ENCODE measurements around the gene DCK. TPM values are rescaled to one million over a fixed set of nuclear protein-coding genes. Genes with fewer than 3 reads are reported as not detected.
"Not testable (repeated sequence)": the region's sequence is repeated elsewhere in the genome, so short reads cannot be mapped to it uniquely, and the experiment has no call there.

Gene DCK
- total RNA-seq, 2 experiments from 2014 or later, result 90.1 to 146 TPM

DNA sequence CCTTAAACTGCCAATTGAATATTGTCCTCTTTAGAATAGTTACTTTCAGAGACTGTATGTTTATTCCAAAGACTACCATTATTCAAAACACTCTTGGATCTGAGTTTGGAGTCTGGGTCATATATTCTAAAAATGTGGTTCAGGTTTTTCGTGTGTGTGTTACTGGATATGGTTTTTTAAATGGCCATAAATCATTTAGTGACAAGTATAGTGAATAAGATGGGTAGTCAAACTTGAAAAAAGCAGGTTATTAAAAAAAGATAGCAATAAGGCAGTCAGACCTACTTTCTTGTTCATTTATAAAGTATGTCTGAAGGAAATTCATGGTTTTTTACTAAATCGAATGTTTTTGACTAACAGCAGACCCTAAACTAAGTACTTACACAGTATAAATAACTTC, 59.3 kb downstream of the DCK start:
- Histone ChIP-seq H3K9me3 (ENCODE audit: low read length) (no peaks in the 10 kb centered on the region), H2AFZ (ENCODE audit: low read length) (no peak overlapping the region), H3K4me1 (ENCODE audit: insufficient read depth, low read length, poor library complexity, severe bottlenecking) (no peaks in the 10 kb centered on the region), H3K9me2 (ENCODE audit: insufficient read depth, low read length) (no peaks in the 10 kb centered on the region), H3K79me2 (ENCODE audit: insufficient read depth, low read depth, low read length) (no peaks in the 10 kb centered on the region), H3K4me2 (ENCODE audit: low read length) (no peak overlapping the region), H3K36me3 (ENCODE audit: insufficient read depth, low read length) (no peaks in the 10 kb centered on the region), H4K20me1 (ENCODE audit: insufficient read depth, low read length) (no peaks in the 10 kb centered on the region), H3K27ac (ENCODE audit: low read depth, low read length, poor library complexity, severe bottlenecking) (no peak overlapping the region), H3K4me3 (ENCODE audit: low read depth, low read length, poor library complexity, severe bottlenecking) (no peak overlapping the region)
- POLR2A ChIA-PET, result no interaction called here
- no peak for DNase-seq (ENCODE audit: low spot score)
- CTCF ChIA-PET (ENCODE audit: unreplicated experiment), result no interaction called here
- no TSS peak for BruUV-seq (replicated peaks)
- TF ChIP-seq, protein P1, sequence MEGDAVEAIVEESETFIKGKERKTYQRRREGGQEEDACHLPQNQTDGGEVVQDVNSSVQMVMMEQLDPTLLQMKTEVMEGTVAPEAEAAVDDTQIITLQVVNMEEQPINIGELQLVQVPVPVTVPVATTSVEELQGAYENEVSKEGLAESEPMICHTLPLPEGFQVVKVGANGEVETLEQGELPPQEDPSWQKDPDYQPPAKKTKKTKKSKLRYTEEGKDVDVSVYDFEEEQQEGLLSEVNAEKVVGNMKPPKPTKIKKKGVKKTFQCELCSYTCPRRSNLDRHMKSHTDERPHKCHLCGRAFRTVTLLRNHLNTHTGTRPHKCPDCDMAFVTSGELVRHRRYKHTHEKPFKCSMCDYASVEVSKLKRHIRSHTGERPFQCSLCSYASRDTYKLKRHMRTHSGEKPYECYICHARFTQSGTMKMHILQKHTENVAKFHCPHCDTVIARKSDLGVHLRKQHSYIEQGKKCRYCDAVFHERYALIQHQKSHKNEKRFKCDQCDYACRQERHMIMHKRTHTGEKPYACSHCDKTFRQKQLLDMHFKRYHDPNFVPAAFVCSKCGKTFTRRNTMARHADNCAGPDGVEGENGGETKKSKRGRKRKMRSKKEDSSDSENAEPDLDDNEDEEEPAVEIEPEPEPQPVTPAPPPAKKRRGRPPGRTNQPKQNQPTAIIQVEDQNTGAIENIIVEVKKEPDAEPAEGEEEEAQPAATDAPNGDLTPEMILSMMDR (conservative IDR thresholded peaks at IDR 0.05; ENCODE audit: low read length), result no peak
- TF ChIP-seq EZH2phosphoT487 (IDR thresholded peaks at IDR 0.05; ENCODE audit: borderline replicate concordance, low read depth, low read length), result no peak
- intact Hi-C loops (cut with micrococcal nuclease; ENCODE audit: unreplicated experiment), result no loop called here

DNA sequence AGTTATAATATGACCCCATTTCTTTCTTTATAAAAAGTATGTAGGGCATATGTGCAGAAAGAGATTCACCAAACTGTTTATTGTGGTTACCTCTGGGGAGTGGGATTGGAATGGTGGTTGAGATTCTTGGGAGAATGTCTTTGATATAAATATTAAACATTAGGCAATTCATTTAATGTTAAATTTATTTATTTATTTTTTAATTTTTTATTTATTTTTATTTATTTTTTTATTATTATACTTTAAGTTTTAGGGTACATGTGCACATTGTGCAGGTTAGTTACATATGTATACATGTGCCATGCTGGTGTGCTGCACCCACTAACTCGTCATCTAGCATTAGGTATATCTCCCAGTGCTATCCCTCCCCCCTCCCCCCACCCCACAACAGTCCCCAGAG, 60.2 kb downstream of the DCK start:
- H3K9me2 ChIP-seq (ENCODE audit: insufficient read depth, low read length); BruUV-seq (replicated peaks); POLR2A ChIA-PET; intact Hi-C loops (cut with micrococcal nuclease; ENCODE audit: unreplicated experiment); H3K4me1 ChIP-seq (ENCODE audit: insufficient read depth, low read length, poor library complexity, severe bottlenecking); H2AFZ ChIP-seq (ENCODE audit: low read length); DNase-seq (ENCODE audit: low spot score); CTCF ChIA-PET (ENCODE audit: unreplicated experiment); H3K79me2 ChIP-seq (ENCODE audit: insufficient read depth, low read depth, low read length); H3K4me2 ChIP-seq (ENCODE audit: low read length); H3K27ac ChIP-seq (ENCODE audit: low read depth, low read length, poor library complexity, severe bottlenecking); H4K20me1 ChIP-seq (ENCODE audit: insufficient read depth, low read length); H3K4me3 ChIP-seq (ENCODE audit: low read depth, low read length, poor library complexity, severe bottlenecking); H3K9me3 ChIP-seq (ENCODE audit: low read length); H3K36me3 ChIP-seq (ENCODE audit: insufficient read depth, low read length): not testable (repeated sequence)

DNA sequence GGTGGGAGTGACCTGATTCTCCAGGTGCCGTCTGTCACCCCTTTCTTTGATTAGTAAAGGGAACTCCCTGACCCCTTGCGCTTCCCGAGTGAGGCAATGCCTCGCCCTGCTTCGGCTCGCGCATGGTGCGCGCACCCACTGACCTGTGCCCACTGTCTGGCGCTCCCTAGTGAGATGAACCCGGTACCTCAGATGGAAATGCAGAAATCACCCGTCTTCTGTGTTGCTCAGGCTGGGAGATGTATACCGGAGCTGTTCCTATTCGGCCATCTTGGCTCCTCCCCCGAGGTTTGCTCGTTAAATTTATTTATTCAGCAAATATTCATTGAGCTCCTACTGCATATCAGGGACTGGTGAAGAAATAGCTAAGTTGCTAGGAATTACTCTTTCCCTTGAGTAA, 66.1 kb downstream of the DCK start:
- H3K4me3 ChIP-seq (ENCODE audit: low read depth, low read length, poor library complexity, severe bottlenecking); H3K27ac ChIP-seq (ENCODE audit: low read depth, low read length, poor library complexity, severe bottlenecking); H2AFZ ChIP-seq (ENCODE audit: low read length); DNase-seq (ENCODE audit: low spot score); H4K20me1 ChIP-seq (ENCODE audit: insufficient read depth, low read length); H3K4me2 ChIP-seq (ENCODE audit: low read length); intact Hi-C loops (cut with micrococcal nuclease; ENCODE audit: unreplicated experiment); POLR2A ChIA-PET; BruUV-seq (replicated peaks); H3K9me3 ChIP-seq (ENCODE audit: low read length); H3K4me1 ChIP-seq (ENCODE audit: insufficient read depth, low read length, poor library complexity, severe bottlenecking); H3K36me3 ChIP-seq (ENCODE audit: insufficient read depth, low read length); H3K79me2 ChIP-seq (ENCODE audit: insufficient read depth, low read depth, low read length); H3K9me2 ChIP-seq (ENCODE audit: insufficient read depth, low read length); CTCF ChIA-PET (ENCODE audit: unreplicated experiment): not testable (repeated sequence)

DNA sequence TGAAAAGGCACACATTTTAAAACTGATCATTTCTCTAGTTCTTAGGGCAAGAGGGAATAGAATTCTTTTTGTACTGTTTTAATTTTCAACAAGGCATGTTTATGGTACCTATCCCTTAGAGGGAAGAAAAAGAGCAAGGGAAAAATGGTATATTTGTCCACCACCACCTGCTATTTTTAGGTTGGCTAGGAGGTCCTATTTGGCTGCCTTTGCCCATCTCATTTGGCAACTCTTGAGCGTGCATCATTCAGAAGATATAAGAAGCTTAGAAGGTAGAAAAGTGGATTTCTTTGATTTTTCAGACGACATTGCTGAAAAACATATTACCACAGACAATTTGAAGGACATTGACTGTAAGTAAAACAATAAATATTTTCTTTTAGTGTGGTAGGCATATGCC, 69.0 kb downstream of the DCK start:
- Histone ChIP-seq H2AFZ (ENCODE audit: low read length) (no peak overlapping the region), H3K4me3 (ENCODE audit: low read depth, low read length, poor library complexity, severe bottlenecking) (no peak overlapping the region), H3K79me2 (ENCODE audit: insufficient read depth, low read depth, low read length) (no peaks in the 10 kb centered on the region), H3K27ac (ENCODE audit: low read depth, low read length, poor library complexity, severe bottlenecking) (no peak overlapping the region), H3K36me3 (ENCODE audit: insufficient read depth, low read length) (no peaks in the 10 kb centered on the region), H3K4me1 (ENCODE audit: insufficient read depth, low read length, poor library complexity, severe bottlenecking) (no peaks in the 10 kb centered on the region), H4K20me1 (ENCODE audit: insufficient read depth, low read length) (no peaks in the 10 kb centered on the region), H3K9me3 (ENCODE audit: low read length) (no peaks in the 10 kb centered on the region), H3K4me2 (ENCODE audit: low read length) (no peak overlapping the region), H3K9me2 (ENCODE audit: insufficient read depth, low read length) (no peaks in the 10 kb centered on the region)
- no peak for DNase-seq (ENCODE audit: low spot score)
- ChIA-PET CTCF (ENCODE audit: unreplicated experiment) (no interaction called here), POLR2A (no interaction called here)
- TF ChIP-seq, protein P1 (conservative IDR thresholded peaks at IDR 0.05; ENCODE audit: low read length), result no peak
- no peak for TF ChIP-seq EZH2phosphoT487 (IDR thresholded peaks at IDR 0.05; ENCODE audit: borderline replicate concordance, low read depth, low read length)
- intact Hi-C loops (cut with micrococcal nuclease; ENCODE audit: unreplicated experiment), result no loop called here
- BruUV-seq (replicated peaks), result no TSS peak
